Measurements from ENCODE around the gene SERPINB10.
"Not testable (repeated sequence)": the region's sequence is repeated elsewhere in the genome, so short reads cannot be mapped to it uniquely, and the experiment has no call there.

SERPINB10 gene

GRCh38 chr18:63904694-63905093 lies 3.1 kb upstream of the SERPINB10 start:
- no peak overlapping the region for H3K4me3 Mint-ChIP-seq
- H3K9me3 Mint-ChIP-seq: no peaks in the 10 kb centered on the region
- peaks cover 4% of the 10 kb centered on the region for H3K4me1 Mint-ChIP-seq
- H3K36me3 Mint-ChIP-seq: no peaks in the 10 kb centered on the region
- peaks cover 4% of the 10 kb centered on the region for H3K27me3 Mint-ChIP-seq
- ATAC-seq (ENCODE audit: low read depth) (no peak), DNase-seq (ENCODE audit: low spot score in 2 of 2) (no peak)
- H3K27ac Mint-ChIP-seq: no peak overlapping the region

- ATAC-seq (ENCODE audit: low read depth) (no peak), DNase-seq (ENCODE audit: low spot score in 2 of 2) (no peak)
- Mint-ChIP-seq H3K4me1 (peaks cover 4% of the 10 kb centered on the region), H3K36me3 (no peaks in the 10 kb centered on the region), H3K27ac (no peak overlapping the region), H3K9me3 (no peaks in the 10 kb centered on the region), H3K4me3 (no peak overlapping the region), H3K27me3 (peaks cover 4% of the 10 kb centered on the region)
Observed at GRCh38 chr18:63905361-63905760, 2.4 kb upstream of the SERPINB10 start.

DNA sequence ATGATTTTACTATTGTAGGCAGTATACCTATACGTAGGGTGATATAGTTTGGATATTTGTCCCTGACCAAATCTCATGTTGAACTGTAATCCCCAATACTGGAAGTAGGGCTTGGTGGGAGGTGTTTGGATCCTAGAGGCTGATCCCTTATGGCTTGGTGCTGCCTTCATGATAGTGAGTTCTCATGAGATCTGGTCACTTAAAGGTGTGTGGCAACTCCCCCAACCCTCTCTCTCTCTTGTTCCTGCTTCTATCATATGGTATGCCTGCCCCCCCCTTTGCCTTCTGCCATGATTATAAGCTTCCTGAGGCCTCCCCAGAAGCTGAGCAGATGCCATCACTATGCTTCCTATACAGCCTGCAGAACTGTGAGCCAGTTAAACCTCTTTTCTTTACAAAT lies 1.7 kb upstream of the SERPINB10 start:
- DNase-seq (ENCODE audit: low spot score in 2 of 2) (no peak), ATAC-seq (ENCODE audit: low read depth) (no peak)
- H3K4me3 Mint-ChIP-seq: no peak overlapping the region
- H3K36me3 Mint-ChIP-seq: no peaks in the 10 kb centered on the region
- peaks cover 7% of the 10 kb centered on the region for H3K27me3 Mint-ChIP-seq
- no peaks in the 10 kb centered on the region for H3K9me3 Mint-ChIP-seq
- H3K4me1 Mint-ChIP-seq: peaks cover 4% of the 10 kb centered on the region
- H3K27ac Mint-ChIP-seq: no peak overlapping the region

DNA sequence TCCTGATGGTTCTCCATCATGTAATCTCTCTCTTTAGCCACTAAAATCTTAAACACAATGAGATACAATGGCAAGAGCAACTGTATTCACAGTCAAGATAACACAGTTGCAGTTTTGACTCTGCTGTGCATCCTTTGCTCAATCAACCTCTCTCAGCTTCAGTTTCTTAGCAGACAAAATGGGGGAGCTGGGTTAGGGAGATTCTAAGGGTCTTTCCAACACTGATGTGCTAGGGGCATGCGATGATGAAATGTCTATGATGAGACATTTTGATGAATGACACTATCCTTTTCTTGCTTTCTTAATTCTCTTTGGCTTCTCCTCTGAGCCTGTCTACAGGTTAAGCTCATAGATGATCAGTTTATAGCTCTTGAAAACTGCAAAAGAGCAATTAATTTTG lies 1.1 kb downstream of the SERPINB10 start:
- no peak overlapping the region for H3K27ac Mint-ChIP-seq
- no peak overlapping the region for H3K4me3 Mint-ChIP-seq
- no peak for ATAC-seq (ENCODE audit: low read depth)
- no peak for DNase-seq (ENCODE audit: low spot score in 2 of 2)
- no peaks in the 10 kb centered on the region for H3K36me3 Mint-ChIP-seq
- peaks cover 4% of the 10 kb centered on the region for H3K4me1 Mint-ChIP-seq
- H3K27me3 Mint-ChIP-seq: peaks cover 5% of the 10 kb centered on the region
- H3K9me3 Mint-ChIP-seq: no peaks in the 10 kb centered on the region

- peaks cover 4% of the 10 kb centered on the region for H3K4me1 Mint-ChIP-seq
- H3K36me3 Mint-ChIP-seq: no peaks in the 10 kb centered on the region
- no peaks in the 10 kb centered on the region for H3K9me3 Mint-ChIP-seq
- H3K4me3 Mint-ChIP-seq: no peak overlapping the region
- ATAC-seq (ENCODE audit: low read depth): no peak
- DNase-seq (ENCODE audit: low spot score in 2 of 2): no peak
- H3K27ac Mint-ChIP-seq: no peak overlapping the region
- H3K27me3 Mint-ChIP-seq: peaks cover 7% of the 10 kb centered on the region
Observed at GRCh38 chr18:63909870-63910269, 2.1 kb downstream of the SERPINB10 start.

DNA sequence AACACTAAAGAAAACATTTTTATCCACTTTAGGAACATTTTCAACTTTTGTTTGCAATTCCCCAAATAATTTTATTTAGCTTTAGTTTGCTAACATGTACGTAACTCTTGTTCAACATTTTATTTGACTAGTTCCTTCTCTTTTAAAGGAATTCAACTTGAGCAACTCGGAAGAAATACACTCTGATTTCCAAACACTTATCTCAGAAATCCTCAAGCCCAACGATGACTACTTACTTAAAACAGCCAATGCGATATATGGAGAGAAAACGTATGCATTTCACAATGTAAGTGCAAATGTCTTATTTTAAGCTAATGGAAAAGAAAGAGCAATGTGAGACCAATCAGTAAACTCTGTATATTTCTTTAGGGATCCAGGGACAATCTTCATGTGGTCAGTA lies 10.1 kb downstream of the SERPINB10 start:
- Mint-ChIP-seq H3K9me3 (no peaks in the 10 kb centered on the region), H3K4me1 (no peaks in the 10 kb centered on the region), H3K27me3 (peaks cover 11% of the 10 kb centered on the region), H3K4me3 (no peak overlapping the region), H3K36me3 (no peaks in the 10 kb centered on the region), H3K27ac (no peak overlapping the region)
- DNase-seq (ENCODE audit: low spot score in 2 of 2) (no peak), ATAC-seq (ENCODE audit: low read depth) (no peak)

- ATAC-seq (ENCODE audit: low read depth) (no peak), DNase-seq (ENCODE audit: low spot score in 2 of 2) (no peak)
- Mint-ChIP-seq H3K4me1 (no peaks in the 10 kb centered on the region), H3K9me3 (no peaks in the 10 kb centered on the region), H3K36me3 (no peaks in the 10 kb centered on the region), H3K27ac (no peak overlapping the region), H3K27me3 (peaks cover 18% of the 10 kb centered on the region), H3K4me3 (no peak overlapping the region)
Observed at GRCh38 chr18:63922049-63922448, 14.3 kb downstream of the SERPINB10 start.

DNA sequence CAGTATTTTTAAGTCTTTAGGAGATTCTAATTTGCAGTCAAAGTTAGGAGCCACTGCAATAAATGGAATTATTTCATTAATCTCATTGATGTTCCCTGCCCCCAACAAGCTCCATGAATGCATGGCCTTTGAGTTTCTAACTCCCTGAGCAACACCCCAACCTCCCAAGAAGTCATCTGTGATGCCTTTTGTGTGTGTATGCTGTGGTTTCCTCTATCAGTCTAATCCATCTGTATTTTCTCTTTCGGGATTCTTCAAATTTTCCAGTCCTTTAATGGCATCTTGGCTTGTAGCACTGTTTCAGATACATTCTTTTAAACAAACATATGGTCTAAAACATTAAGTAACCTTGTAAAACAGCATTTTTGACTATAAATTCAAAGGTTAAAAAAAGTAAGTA lies 16.8 kb downstream of the SERPINB10 start:
- no peak for ATAC-seq (ENCODE audit: low read depth)
- H3K36me3 Mint-ChIP-seq: no peaks in the 10 kb centered on the region
- peaks cover 16% of the 10 kb centered on the region for H3K27me3 Mint-ChIP-seq
- DNase-seq (ENCODE audit: low spot score in 2 of 2): no peak
- H3K27ac Mint-ChIP-seq: no peak overlapping the region
- no peaks in the 10 kb centered on the region for H3K9me3 Mint-ChIP-seq
- no peak overlapping the region for H3K4me3 Mint-ChIP-seq
- H3K4me1 Mint-ChIP-seq: peaks cover 4% of the 10 kb centered on the region

GRCh38 chr18:63928331-63928730 lies 20.6 kb downstream of the SERPINB10 start:
- no peaks in the 10 kb centered on the region for H3K9me3 Mint-ChIP-seq
- no peak overlapping the region for H3K27ac Mint-ChIP-seq
- H3K27me3 Mint-ChIP-seq: peaks cover 11% of the 10 kb centered on the region
- ATAC-seq (ENCODE audit: low read depth) (no peak), DNase-seq (ENCODE audit: low spot score in 2 of 2) (no peak)
- H3K4me1 Mint-ChIP-seq: peaks cover 4% of the 10 kb centered on the region
- no peak overlapping the region for H3K4me3 Mint-ChIP-seq
- H3K36me3 Mint-ChIP-seq: no peaks in the 10 kb centered on the region

GRCh38 chr18:63929369-63929768 lies 21.6 kb downstream of the SERPINB10 start:
- DNase-seq (ENCODE audit: low spot score in 2 of 2); H3K36me3 Mint-ChIP-seq; H3K4me3 Mint-ChIP-seq; H3K9me3 Mint-ChIP-seq; H3K4me1 Mint-ChIP-seq; H3K27ac Mint-ChIP-seq; H3K27me3 Mint-ChIP-seq; ATAC-seq (ENCODE audit: low read depth): not testable (repeated sequence)

DNA sequence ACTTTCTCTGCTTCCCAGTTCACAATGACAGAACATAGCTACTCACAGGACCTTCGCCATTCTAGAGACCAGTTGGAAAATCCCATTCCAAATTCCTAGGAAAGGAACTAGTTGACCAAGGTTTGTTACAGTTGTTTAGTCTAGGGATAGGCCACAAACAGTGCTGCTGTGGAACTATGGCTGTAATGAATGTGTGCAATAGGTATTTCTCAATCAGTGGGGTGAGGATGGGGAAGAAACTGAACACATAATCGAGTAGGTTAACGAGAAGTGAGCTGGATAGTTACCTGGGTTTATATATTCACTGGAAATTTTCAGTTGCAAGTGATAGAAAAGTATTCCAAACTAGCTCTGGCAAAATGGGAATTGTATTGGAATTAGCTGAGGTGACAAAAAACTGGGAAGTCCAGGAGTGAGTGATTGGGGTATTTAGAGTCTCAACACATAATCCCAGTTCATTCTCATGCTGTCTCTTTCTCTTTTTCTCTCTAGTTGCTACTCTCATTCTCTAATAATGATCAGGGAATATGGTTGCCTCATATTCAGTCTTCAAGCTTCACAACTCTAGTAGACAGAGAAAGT lies 23.1 kb downstream of the SERPINB10 start:
- Mint-ChIP-seq H3K9me3 (no peaks in the 10 kb centered on the region), H3K4me1 (peaks cover 4% of the 10 kb centered on the region), H3K27me3 (peaks cover 3% of the 10 kb centered on the region), H3K27ac (no peak overlapping the region), H3K4me3 (no peak overlapping the region), H3K36me3 (no peaks in the 10 kb centered on the region)
- ATAC-seq (ENCODE audit: low read depth): no peak
- DNase-seq (ENCODE audit: low spot score in 2 of 2): no peak

- Mint-ChIP-seq H3K27me3 (peaks cover 3% of the 10 kb centered on the region), H3K4me3 (no peak overlapping the region), H3K27ac (no peak overlapping the region), H3K36me3 (no peaks in the 10 kb centered on the region), H3K4me1 (peaks cover 2% of the 10 kb centered on the region), H3K9me3 (no peaks in the 10 kb centered on the region)
- DNase-seq (ENCODE audit: low spot score in 2 of 2) (peak; percentile 52 to 58), ATAC-seq (ENCODE audit: low read depth) (peak; percentile 93)
Observed at GRCh38 chr18:63936156-63936931, 28.6 kb downstream of the SERPINB10 start.

DNA sequence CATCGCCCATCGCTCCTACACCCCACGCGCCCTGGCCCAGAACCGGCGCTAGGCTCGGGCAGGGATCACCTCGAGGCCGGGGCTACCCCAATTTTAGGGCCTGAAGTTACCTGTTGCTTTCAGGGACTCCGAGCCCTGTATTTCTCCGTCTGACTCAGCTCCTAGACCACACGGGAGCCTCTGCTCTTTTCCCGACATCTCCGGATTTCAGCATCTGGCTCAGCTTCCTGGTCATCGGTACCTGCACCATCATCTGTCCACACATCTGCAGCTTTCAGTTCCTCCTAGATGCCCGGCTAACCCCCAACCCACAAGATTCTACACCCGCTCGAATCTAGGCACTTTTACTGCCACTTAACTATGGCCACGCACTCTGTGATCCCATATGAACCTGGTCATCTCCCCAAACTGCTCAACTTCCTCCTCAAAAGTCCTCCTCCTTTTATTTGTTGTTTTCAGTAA lies 29.2 kb downstream of the SERPINB10 start:
- peaks cover 8% of the 10 kb centered on the region for H3K27me3 Mint-ChIP-seq
- DNase-seq (ENCODE audit: low spot score in 2 of 2) (no peak), ATAC-seq (ENCODE audit: low read depth) (no peak)
- no peaks in the 10 kb centered on the region for H3K36me3 Mint-ChIP-seq
- H3K4me3 Mint-ChIP-seq: no peak overlapping the region
- H3K9me3 Mint-ChIP-seq: no peaks in the 10 kb centered on the region
- peaks cover 2% of the 10 kb centered on the region for H3K4me1 Mint-ChIP-seq
- no peak overlapping the region for H3K27ac Mint-ChIP-seq

GRCh38 chr18:63940008-63940407 lies 32.2 kb downstream of the SERPINB10 start:
- Mint-ChIP-seq H3K36me3 (no peaks in the 10 kb centered on the region), H3K27me3 (peaks cover 15% of the 10 kb centered on the region), H3K4me1 (peaks cover 2% of the 10 kb centered on the region), H3K4me3 (no peak overlapping the region), H3K27ac (no peak overlapping the region), H3K9me3 (no peaks in the 10 kb centered on the region)
- DNase-seq (ENCODE audit: low spot score in 2 of 2): no peak
- ATAC-seq (ENCODE audit: low read depth): no peak
